ENCODE measurements around the gene CACNG3.

- TF ChIP-seq EZH2 (IDR thresholded peaks at IDR 0.05; ENCODE audit: borderline replicate concordance, low read length) (no peak), CTCF (conservative IDR thresholded peaks at IDR 0.05 in 1 of 2, IDR thresholded peaks at IDR 0.05 in 1 of 2; ENCODE audit: extremely low read depth in 1 of 2, insufficient read depth in 1 of 2, low read depth in 1 of 2, low read length in 2 of 2) (no peak)
Observed at GRCh38 chr16:24286741-24287405, 30.7 kb downstream of the CACNG3 start.
